Inflammatory macrophage treated with lipopolysaccharide for 1 hour (primary cell): ENCODE measurements around the gene LAMC3.
"Not testable (repeated sequence)": the region's sequence is repeated elsewhere in the genome, so short reads cannot be mapped to it uniquely, and the experiment has no call there.

ENCODE experiments used
- DNase-seq, 2 donors: peaks; one replicate each; pipeline ENCODE4 v3.0.0-alpha.2; 2020 to 2022

The LAMC3 gene

GRCh38 chr9:131031005-131031641, 22.1 kb downstream of the LAMC3 start:
- no peak for DNase-seq

- no peak for DNase-seq
Measured at GRCh38 chr9:131031642-131032005, 22.6 kb downstream of the LAMC3 start.

GRCh38 chr9:131032384-131032783, 23.4 kb downstream of the LAMC3 start:
- DNase-seq = no peak

- no peak for DNase-seq
Measured at GRCh38 chr9:131033269-131034224, 24.6 kb downstream of the LAMC3 start.

- DNase-seq = no peak
Measured at GRCh38 chr9:131034268-131034667, 25.3 kb downstream of the LAMC3 start.

- not testable (repeated sequence) for DNase-seq
Measured at GRCh38 chr9:131034749-131035148, 25.8 kb downstream of the LAMC3 start.

GRCh38 chr9:131035548-131035947, 26.6 kb downstream of the LAMC3 start:
- no peak for DNase-seq

GRCh38 chr9:131036071-131036470, 27.1 kb downstream of the LAMC3 start:
- DNase-seq = no peak

GRCh38 chr9:131036529-131037334, 27.8 kb downstream of the LAMC3 start:
- DNase-seq = no peak

- no peak for DNase-seq
Measured at GRCh38 chr9:131037335-131038255, 28.6 kb downstream of the LAMC3 start.

GRCh38 chr9:131038256-131039128, 29.5 kb downstream of the LAMC3 start:
- no peak for DNase-seq

- no peak for DNase-seq
Measured at GRCh38 chr9:131039129-131039954, 30.4 kb downstream of the LAMC3 start.

GRCh38 chr9:131042666-131043065, 33.7 kb downstream of the LAMC3 start:
- no peak for DNase-seq

GRCh38 chr9:131043087-131043486, 34.1 kb downstream of the LAMC3 start:
- peak; percentile 27 to 45 for DNase-seq

GRCh38 chr9:131043646-131044045, 34.7 kb downstream of the LAMC3 start:
- no peak for DNase-seq

- DNase-seq = no peak
Measured at GRCh38 chr9:131045300-131046092, 36.5 kb downstream of the LAMC3 start.

- no peak for DNase-seq
Measured at GRCh38 chr9:131046093-131046380, 37.1 kb downstream of the LAMC3 start.

GRCh38 chr9:131046581-131047202, 37.7 kb downstream of the LAMC3 start:
- peak; percentile 49 to 78 for DNase-seq

GRCh38 chr9:131048332-131048731, 39.4 kb downstream of the LAMC3 start:
- DNase-seq = no peak
